Stimulated activated CD8-positive, alpha-beta memory T cell treated with anti-CD3 and anti-CD28 coated beads, Interleukin-7, amount 100 ng/mL, for 4 hours (primary cell): Measurements from ENCODE around the gene NPLOC4.
"Not testable (repeated sequence)": the region's sequence is repeated elsewhere in the genome, so short reads cannot be mapped to it uniquely, and the experiment has no call there.

ENCODE experiments used
- DNase-seq, 2 donors: peaks; one replicate each; pipeline ENCODE4 v3.0.0-alpha.2; 2020; ENCODE audit warnings: low read depth in 2 of 2

The NPLOC4 gene

DNA sequence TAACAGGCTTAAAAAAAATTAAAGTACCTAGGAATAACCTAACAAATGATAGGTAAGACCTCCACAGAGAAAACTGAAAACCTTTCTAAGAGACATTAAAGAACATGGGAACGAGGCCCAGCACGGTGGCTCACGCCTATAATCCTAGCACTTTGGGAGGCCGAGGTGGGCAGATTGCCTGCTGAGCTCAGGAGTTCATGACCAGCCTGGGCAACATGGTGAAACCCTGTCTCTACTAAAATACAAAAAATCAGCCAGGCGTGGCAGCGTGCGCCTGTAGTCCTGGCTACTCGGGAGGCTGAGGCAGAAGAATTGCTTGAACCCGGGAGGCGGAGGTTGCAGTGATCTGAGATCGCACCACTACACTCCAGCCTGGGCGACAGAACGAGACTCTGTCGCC, 52.1 kb downstream of the NPLOC4 start:
- DNase-seq, result not testable (repeated sequence)

DNA sequence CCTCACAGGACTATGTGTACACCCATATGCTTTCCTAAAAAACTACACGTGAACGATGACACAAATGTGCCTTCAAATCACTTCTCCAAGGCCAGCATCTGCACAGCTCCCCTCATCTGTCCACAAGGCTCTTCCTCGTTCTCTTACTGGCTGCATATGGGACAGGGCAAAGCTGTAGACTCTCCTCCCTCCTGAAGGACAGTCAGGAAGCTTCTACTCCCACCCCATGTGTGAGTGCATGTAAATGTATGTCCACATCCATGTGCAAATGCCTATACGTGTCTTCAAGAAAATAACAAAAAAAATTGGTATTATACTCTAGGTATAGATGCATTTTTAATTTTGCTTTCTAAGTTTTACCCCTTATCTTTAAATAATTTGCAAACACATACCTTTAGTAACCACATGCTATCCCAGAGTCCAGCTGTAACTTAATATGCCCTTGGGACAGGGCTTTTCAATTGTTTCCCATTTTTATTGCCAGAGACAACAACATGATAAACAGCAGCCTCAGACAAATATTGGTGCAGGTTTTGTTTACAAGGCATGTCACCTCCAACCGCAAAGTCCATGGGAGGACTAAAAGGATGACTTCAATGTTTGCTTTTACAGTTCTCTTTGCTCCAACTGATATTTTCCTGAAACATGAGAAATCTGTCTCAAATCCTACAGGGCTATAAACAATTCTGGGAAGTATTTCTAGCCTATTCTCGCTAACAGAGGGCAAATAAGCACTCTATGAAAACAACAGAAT, 53.1 kb downstream of the NPLOC4 start:
- DNase-seq, result no peak

- no peak for DNase-seq
These were observed 54.2 kb downstream of the NPLOC4 start for GRCh38 chr17:81582749-81583148.

DNA sequence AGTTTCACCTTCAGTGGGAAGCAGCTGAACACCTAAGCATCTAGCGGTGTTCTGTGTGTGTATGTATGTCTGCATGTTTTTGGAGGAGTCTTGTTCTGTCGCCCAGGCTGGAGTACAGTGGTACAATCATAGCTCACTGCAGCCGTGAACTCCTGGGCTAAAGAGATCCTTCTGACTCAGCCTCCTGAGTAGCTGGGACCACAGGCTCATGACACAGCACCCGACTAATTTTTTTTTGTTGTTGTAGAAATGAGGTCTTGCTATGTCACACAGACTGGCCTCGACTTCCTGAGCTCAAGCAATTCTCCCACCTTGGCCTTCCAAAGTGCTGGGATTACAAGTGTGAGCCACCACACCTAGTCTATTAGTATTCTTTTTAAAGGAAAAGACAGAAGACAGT, 54.6 kb downstream of the NPLOC4 start:
- no peak for DNase-seq

DNA sequence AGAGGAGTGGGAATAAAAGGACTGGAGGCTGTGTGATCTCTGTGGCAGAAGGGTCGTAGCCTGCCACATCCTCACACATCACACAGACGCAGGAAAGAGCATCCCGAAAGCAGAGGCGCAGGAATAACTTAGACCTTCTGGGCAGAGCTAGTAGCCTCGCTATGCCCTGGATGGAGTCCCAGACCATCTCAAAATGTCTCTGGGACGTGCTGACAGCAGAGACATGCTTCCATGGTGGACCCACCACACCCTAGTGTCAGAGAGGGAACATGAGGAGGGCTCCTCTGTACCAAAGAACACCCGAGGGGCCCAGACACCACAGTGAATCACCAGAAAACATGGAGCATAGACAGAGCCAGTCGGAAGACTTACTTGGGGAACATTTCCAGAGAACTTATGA, 55.2 kb downstream of the NPLOC4 start:
- DNase-seq, result no peak

- DNase-seq, result no peak
These were observed 56.4 kb downstream of the NPLOC4 start for GRCh38 chr17:81580481-81580880.

DNA sequence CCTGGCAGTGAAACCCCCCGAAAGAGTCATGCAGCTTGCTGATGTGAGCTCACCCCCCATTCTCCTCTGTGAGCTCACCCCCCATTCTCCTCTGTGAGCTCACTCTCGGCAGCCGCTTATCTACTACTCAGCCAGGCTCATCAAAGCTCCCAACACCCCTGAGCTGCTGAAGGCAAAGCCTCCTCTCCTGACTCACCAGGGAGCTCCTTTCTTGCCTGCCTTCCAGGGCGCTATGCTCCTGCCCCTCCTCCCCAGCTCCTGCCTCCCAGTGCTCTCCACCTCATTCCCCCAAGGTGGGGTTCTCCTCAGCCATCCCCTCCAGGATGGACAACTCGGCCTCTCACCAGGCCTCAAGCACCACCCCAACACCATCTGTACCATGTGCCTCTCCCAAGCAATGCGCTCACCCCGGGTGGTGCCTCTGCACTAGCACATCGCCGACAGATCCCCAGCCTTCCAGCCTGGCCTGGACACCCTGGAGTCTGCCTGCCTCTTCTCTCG, 57.0 kb downstream of the NPLOC4 start:
- no peak for DNase-seq

DNA sequence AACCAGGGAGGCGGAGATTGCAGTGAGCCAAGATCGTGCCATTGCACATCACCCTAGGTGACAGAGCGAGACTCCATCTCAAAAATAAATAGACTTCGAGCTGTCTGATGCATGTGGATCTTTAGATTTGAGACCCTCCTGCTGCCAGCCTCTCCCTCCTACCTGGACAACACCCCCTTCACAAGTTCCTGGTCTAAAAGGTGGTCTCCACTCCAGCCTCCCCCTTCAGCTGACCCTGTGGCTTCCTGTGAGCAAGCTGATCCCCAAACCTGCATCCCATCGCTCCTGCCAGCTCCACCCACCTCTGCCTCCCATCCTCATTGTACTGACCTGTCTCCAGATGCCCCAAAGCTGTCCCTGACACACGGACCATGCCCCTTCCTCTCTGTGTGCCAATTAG, 57.6 kb downstream of the NPLOC4 start:
- DNase-seq, result no peak

GRCh38 chr17:81578561-81579225, 58.2 kb downstream of the NPLOC4 start:
- DNase-seq, result no peak

- DNase-seq, result no peak
These were observed 58.9 kb downstream of the NPLOC4 start for GRCh38 chr17:81578038-81578441.

GRCh38 chr17:81577278-81578000, 59.5 kb downstream of the NPLOC4 start:
- DNase-seq, result no peak

GRCh38 chr17:81576621-81577277, 60.2 kb downstream of the NPLOC4 start:
- DNase-seq, result no peak

DNA sequence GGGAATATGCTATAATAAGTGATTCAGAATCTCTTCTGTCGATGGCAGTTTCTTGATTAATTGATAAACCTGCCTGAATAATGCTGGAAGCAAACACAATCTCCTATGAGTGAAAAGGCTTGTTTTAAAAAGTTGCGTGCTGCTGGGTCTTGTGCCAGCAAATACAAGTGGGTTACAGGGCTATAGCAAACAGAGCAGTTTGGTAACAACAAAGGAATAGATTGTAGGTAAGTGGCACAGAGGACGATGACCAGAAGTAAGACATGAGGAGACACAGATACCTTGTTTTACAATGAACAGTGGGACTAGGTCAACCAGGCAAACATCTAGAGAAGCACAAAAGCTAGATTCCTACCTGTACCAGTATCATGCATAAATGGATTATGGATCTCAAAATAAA, 61.1 kb downstream of the NPLOC4 start:
- no peak for DNase-seq

DNA sequence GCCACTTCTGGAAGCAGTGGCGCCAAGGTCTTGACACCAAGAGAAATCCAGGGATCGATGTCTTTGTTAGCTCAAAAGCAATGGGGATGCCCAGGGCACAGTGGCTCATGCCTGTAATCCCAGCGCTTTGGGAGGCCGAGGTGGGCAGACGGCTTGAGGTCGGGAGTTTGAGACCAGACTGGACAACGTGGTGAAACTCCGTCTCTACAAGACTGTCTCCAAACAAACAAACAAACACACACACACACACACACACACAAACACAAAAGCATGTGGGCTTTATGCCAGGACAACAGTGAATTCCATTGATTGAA, 62.3 kb downstream of the NPLOC4 start:
- no peak for DNase-seq

DNA sequence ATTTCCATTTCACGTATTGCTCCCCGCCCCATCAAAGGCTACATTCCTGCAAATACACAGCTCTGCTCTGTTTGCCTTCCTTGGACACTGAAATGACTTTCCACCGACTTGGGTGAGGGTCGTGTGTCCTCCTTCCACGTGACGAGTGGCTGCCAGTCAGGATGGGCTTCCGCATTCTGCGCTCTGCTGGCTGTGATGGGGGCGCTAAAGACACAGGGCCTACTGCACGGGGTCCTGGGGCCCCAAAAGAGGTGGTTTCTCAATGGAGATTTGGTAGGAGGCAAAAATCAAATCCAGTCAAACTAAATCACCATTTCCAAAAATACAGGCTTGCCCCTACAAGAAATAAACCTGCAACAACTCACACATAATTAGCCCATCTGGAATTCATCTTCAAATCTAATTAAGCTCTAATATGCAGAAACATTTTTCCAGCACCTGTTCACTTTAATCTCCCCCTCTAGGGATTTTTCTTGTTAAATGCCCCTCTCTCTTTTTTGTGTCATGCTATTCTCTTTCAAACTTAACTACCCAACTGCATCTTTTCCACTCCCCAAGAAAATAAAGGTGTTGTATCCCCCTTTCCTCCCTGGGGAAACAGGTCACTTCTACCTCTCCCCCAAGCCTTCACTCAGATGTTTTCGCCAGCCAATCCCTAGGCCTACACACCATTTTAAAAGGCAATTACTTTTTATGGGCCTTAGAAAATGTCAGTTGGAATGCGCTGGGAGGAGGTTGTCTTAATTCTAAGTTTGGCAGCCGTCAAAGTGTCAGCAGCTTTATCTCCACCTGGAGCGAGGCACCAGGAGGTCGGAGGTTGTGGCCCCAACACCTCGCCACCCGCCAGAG, 62.9 kb downstream of the NPLOC4 start:
- DNase-seq, result no peak

- DNase-seq, result no peak
These were observed 64.2 kb downstream of the NPLOC4 start for GRCh38 chr17:81572563-81573168.

GRCh38 chr17:81570964-81571363, 65.9 kb downstream of the NPLOC4 start:
- no peak for DNase-seq

- DNase-seq, result no peak
These were observed 66.9 kb downstream of the NPLOC4 start for GRCh38 chr17:81569986-81570514.

- no peak for DNase-seq
These were observed 68.5 kb downstream of the NPLOC4 start for GRCh38 chr17:81568416-81568815.

GRCh38 chr17:81567191-81567590, 69.7 kb downstream of the NPLOC4 start:
- no peak for DNase-seq
